ENCODE data around the gene TECPR2.

GRCh38 chr14:102421411-102422057 lies 58.8 kb downstream of the TECPR2 start:
- TF ChIP-seq EZH2 (IDR thresholded peaks at IDR 0.05; ENCODE audit: borderline replicate concordance), result no peak
- TF ChIP-seq, protein P1, sequence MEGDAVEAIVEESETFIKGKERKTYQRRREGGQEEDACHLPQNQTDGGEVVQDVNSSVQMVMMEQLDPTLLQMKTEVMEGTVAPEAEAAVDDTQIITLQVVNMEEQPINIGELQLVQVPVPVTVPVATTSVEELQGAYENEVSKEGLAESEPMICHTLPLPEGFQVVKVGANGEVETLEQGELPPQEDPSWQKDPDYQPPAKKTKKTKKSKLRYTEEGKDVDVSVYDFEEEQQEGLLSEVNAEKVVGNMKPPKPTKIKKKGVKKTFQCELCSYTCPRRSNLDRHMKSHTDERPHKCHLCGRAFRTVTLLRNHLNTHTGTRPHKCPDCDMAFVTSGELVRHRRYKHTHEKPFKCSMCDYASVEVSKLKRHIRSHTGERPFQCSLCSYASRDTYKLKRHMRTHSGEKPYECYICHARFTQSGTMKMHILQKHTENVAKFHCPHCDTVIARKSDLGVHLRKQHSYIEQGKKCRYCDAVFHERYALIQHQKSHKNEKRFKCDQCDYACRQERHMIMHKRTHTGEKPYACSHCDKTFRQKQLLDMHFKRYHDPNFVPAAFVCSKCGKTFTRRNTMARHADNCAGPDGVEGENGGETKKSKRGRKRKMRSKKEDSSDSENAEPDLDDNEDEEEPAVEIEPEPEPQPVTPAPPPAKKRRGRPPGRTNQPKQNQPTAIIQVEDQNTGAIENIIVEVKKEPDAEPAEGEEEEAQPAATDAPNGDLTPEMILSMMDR (IDR thresholded peaks at IDR 0.05; ENCODE audit: poor library complexity), result no peak
